Skin epidermis (tissue), 12 donors: ENCODE measurements around the gene ZNF557.
A peak's percentile ranks its signal among the peaks of the same experiment; 100 is the strongest.
"Not testable (repeated sequence)": the region's sequence is repeated elsewhere in the genome, so short reads cannot be mapped to it uniquely, and the experiment has no call there.

ENCODE experiments used
- H3K27ac ChIP-seq, 21 experiments: fragments of 200-600 bp; sonication (generic) in 11 of 21; one replicate each; pipeline ENCODE4 v1.5.0; 2020; ENCODE audit warnings: mild to moderate bottlenecking in 3 of 21, inconsistent platforms in 2 of 21, moderate library complexity in 2 of 21
- H3K4me3 ChIP-seq, 7 experiments: fragments of 200-600 bp; sonication (generic) in 2 of 7; one replicate each; pipeline ENCODE4 v1.5.0; 2020; ENCODE audit warnings: inconsistent platforms in 2 of 7, mild to moderate bottlenecking in 2 of 7, moderate library complexity in 1 of 7

The ZNF557 gene

GRCh38 chr19:7069042-7069903, at the start of gene ZNF557:
TSS of gene ZNF557 (plus strand) at chr19:7069703. CDS start at chr19:7075075, 5,372 bp downstream.
- Histone ChIP-seq H3K4me3 (peak within 1 kb of the TSS; percentile 69 to 99 (median 88)), H3K27ac (peak within 1 kb of the TSS; percentile 27 to 94 (median 88))

GRCh38 chr19:7021331-7021730, 48.2 kb upstream of the ZNF557 start, which contains the start of gene MBD3L2B:
TSS of gene MBD3L2B (minus strand) at chr19:7021431. CDS start at chr19:7021397, 34 bp downstream.
- not testable (repeated sequence) for H3K4me3 ChIP-seq, H3K27ac ChIP-seq

GRCh38 chr19:7028790-7029189, 40.7 kb upstream of the ZNF557 start:
- not testable (repeated sequence) for H3K27ac ChIP-seq, H3K4me3 ChIP-seq

- H3K27ac ChIP-seq, H3K4me3 ChIP-seq: not testable (repeated sequence)
Observed at GRCh38 chr19:7030278-7030677, 39.2 kb upstream of the ZNF557 start, which contains the start of gene MBD3L5. TSS of gene MBD3L5 (plus strand) at chr19:7030578. CDS start at chr19:7030612, 34 bp downstream.

GRCh38 chr19:7040079-7040478, 29.4 kb upstream of the ZNF557 start, which contains the start of gene MBD3L4:
TSS of gene MBD3L4 (minus strand) at chr19:7040179. CDS start at chr19:7040144, 35 bp downstream.
- not testable (repeated sequence) for H3K4me3 ChIP-seq, H3K27ac ChIP-seq

GRCh38 chr19:7041563-7041962, 27.9 kb upstream of the ZNF557 start:
- not testable (repeated sequence) for H3K27ac ChIP-seq, H3K4me3 ChIP-seq

GRCh38 chr19:7049021-7049420, 20.5 kb upstream of the ZNF557 start, which contains the start of gene MBD3L2:
TSS of gene MBD3L2 (plus strand) at chr19:7049321. CDS start at chr19:7049374, 53 bp downstream.
- H3K4me3 ChIP-seq, H3K27ac ChIP-seq: not testable (repeated sequence)

- not testable (repeated sequence) for H3K4me3 ChIP-seq, H3K27ac ChIP-seq
Observed at GRCh38 chr19:7051421-7051820, 18.1 kb upstream of the ZNF557 start.

GRCh38 chr19:7052896-7053295, 16.6 kb upstream of the ZNF557 start:
- H3K4me3 ChIP-seq, H3K27ac ChIP-seq: not testable (repeated sequence)

GRCh38 chr19:7054635-7055368, 14.7 kb upstream of the ZNF557 start:
- H3K4me3 ChIP-seq, H3K27ac ChIP-seq: not testable (repeated sequence)

- not testable (repeated sequence) for H3K4me3 ChIP-seq, H3K27ac ChIP-seq
Observed at GRCh38 chr19:7055679-7056078, 13.8 kb upstream of the ZNF557 start.

GRCh38 chr19:7056371-7056770, 13.1 kb upstream of the ZNF557 start:
- not testable (repeated sequence) for H3K4me3 ChIP-seq

GRCh38 chr19:7058576-7058975, 10.9 kb upstream of the ZNF557 start, which contains the start of gene MBD3L3:
TSS of gene MBD3L3 (minus strand) at chr19:7058676. CDS start at chr19:7058605, 71 bp downstream.
- not testable (repeated sequence) for H3K4me3 ChIP-seq, H3K27ac ChIP-seq

More at GRCh38 chr19:7056371-7056770, 13.1 kb upstream of the ZNF557 start:
- H3K27ac ChIP-seq: not testable (repeated sequence)

GRCh38 chr19:7059977-7060376, 9.5 kb upstream of the ZNF557 start:
- not testable (repeated sequence) for H3K4me3 ChIP-seq, H3K27ac ChIP-seq

- Histone ChIP-seq H3K27ac (no peak overlapping the region), H3K4me3 (no peak overlapping the region)
Observed at GRCh38 chr19:7063339-7063738, 6.2 kb upstream of the ZNF557 start.

- no peak overlapping the region for H3K4me3 ChIP-seq
- no peak overlapping the region for H3K27ac ChIP-seq
Observed at GRCh38 chr19:7063764-7064418, 5.6 kb upstream of the ZNF557 start.

- not testable (repeated sequence) for H3K27ac ChIP-seq, H3K4me3 ChIP-seq
Observed at GRCh38 chr19:7067122-7067521, 2.4 kb upstream of the ZNF557 start.

GRCh38 chr19:7067716-7068115, 1.8 kb upstream of the ZNF557 start:
- Histone ChIP-seq H3K4me3 (no peak overlapping the region), H3K27ac (no peak overlapping the region)

GRCh38 chr19:7068599-7068998, 904 bp upstream of the ZNF557 start:
- H3K4me3 ChIP-seq: no peak overlapping the region
- H3K27ac ChIP-seq: peak overlapping the region in 6 of 21 experiments; percentile 12 to 94 (median 89)

- Histone ChIP-seq H3K27ac (peak overlapping the region; percentile 27 to 94 (median 88)), H3K4me3 (peak overlapping the region; percentile 69 to 99 (median 88))
Observed at GRCh38 chr19:7069904-7070226, 362 bp downstream of the ZNF557 start.
